Left lung (tissue), 10 donors: ENCODE measurements around the gene AHRR. TPM values are rescaled to one million over a fixed set of nuclear protein-coding genes. Genes with fewer than 3 reads are reported as not detected.

Experiments
- ATAC-seq: fragments of 200-7000 bp; cut with Tn5 transposase; one replicate; pipeline ENCODE4 v1.9.1; 2020; ENCODE audit warnings: moderate library complexity
- DNase-seq, 4 donors: peaks; one replicate each; pipeline ENCODE4 v3.0.0-alpha.2; 2013 to 2020
- H3K27ac ChIP-seq, 2 donors: fragments of 200-600 bp; sonication (generic) in 1 of 2; one replicate each; pipeline versions ENCODE4 v1.5.0 to v1.8.0; 2020 to 2021
- H3K27me3 ChIP-seq, 2 donors: fragments of 200-600 bp; sonication (generic) in 1 of 2; one replicate each; pipeline versions ENCODE4 v1.5.0 to v1.8.0; 2020 to 2021
- H3K36me3 ChIP-seq, 2 donors: fragments of 200-600 bp; sonication (generic) in 1 of 2; one replicate each; pipeline versions ENCODE4 v1.5.0 to v1.8.0; 2020 to 2021
- H3K4me1 ChIP-seq, 2 donors: fragments of 200-600 bp; one replicate each; pipeline ENCODE4 v1.8.0; 2021
- H3K4me3 ChIP-seq, 2 donors: fragments of 200-600 bp; sonication (generic) in 1 of 2; one replicate each; pipeline versions ENCODE4 v1.5.0 to v1.8.0; 2020 to 2021; ENCODE audit warnings: mild to moderate bottlenecking in 1 of 2
- H3K9me3 ChIP-seq, 2 donors: fragments of 200-600 bp; sonication (generic) in 1 of 2; one replicate each; pipeline versions ENCODE4 v1.5.0 to v1.8.0; 2020 to 2021
- intact Hi-C, 2 donors: fragments of 100-400 bp; cut with DNase I; formaldehyde crosslinking; loops; one replicate each; pipeline versions ENCODE4 v1.11.2 to v1.14.2; 2022
- polyA plus RNA-seq, 6 donors: library from polyadenylated mRNA; unstranded; fragments of 120-200 nt; gene quantifications; one replicate each; pipeline ENCODE4 v1.2.1, GENCODE V29; 2013; ENCODE audit not compliant: insufficient read length in 6 of 6
- total RNA-seq, 2 donors: library from RNA; stranded (reverse); fragmentation: NEBNext Ultra II Directional; extraction: Animal tissue kit (Norgen Biotek cat#: 25700); gene quantifications; one replicate each; pipeline ENCODE4 v1.2.1, GENCODE V29; 2021
- TF ChIP-seq, protein P1 (sequence below), 2 donors: fragments of 200-600 bp; sonication (generic) in 1 of 2; IDR thresholded peaks; one replicate each; pipeline versions ENCODE4 v1.5.0 to v1.8.0; 2021; ENCODE audit warnings: antibody characterized with exemption in 2 of 2
- donor health status: DM: no; HTN: yes; CAD: no.
- donor health status: DM: no; HTN: no; CAD: no.

AHRR gene
- total and polyA plus RNA-seq, 8 donors = 0.32 to 8.4 (median 4.7) TPM

DNA sequence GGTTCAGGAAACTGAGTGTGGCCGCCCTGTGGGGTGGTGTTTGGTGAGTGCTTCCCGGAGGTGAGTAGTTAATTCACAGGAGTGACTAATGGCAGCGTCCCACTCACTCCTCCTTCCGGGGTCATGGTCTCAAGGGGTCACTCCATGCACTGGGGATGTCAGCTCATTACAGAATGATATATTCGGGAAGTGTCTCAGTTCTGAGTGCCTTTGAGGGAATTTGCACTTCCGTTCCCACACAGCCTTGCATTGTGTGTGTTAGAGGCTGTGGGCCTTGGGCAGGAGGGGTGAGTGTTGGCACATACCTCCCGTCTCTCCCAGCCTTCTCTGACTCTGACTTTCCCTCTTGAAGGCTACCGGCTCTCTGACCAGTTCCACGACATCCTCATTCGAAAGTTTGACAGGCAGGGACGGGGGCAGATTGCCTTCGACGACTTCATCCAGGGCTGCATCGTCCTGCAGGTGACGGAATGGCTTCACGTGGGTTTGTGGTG, 10.5 kb upstream of the AHRR start:
- Histone ChIP-seq H3K36me3 (peaks cover 0 to 95% of the 10 kb centered on the region in 2 donors), H3K27ac (peak overlapping the region in 1 of 2 donors; percentile 18), H3K4me1 (no peaks in the 10 kb centered on the region), H3K9me3 (no peaks in the 10 kb centered on the region), H3K27me3 (no peaks in the 10 kb centered on the region), H3K4me3 (no peak overlapping the region)
- TF ChIP-seq, protein P1, sequence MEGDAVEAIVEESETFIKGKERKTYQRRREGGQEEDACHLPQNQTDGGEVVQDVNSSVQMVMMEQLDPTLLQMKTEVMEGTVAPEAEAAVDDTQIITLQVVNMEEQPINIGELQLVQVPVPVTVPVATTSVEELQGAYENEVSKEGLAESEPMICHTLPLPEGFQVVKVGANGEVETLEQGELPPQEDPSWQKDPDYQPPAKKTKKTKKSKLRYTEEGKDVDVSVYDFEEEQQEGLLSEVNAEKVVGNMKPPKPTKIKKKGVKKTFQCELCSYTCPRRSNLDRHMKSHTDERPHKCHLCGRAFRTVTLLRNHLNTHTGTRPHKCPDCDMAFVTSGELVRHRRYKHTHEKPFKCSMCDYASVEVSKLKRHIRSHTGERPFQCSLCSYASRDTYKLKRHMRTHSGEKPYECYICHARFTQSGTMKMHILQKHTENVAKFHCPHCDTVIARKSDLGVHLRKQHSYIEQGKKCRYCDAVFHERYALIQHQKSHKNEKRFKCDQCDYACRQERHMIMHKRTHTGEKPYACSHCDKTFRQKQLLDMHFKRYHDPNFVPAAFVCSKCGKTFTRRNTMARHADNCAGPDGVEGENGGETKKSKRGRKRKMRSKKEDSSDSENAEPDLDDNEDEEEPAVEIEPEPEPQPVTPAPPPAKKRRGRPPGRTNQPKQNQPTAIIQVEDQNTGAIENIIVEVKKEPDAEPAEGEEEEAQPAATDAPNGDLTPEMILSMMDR (IDR thresholded peaks at IDR 0.05) = no peak
- ATAC-seq (no peak), DNase-seq (no peak)
- intact Hi-C loops = no loop called here

- Histone ChIP-seq H3K27ac (no peak overlapping the region), H3K27me3 (no peaks in the 10 kb centered on the region), H3K4me1 (no peaks in the 10 kb centered on the region), H3K36me3 (peaks cover 0 to 94% of the 10 kb centered on the region in 2 donors), H3K9me3 (no peaks in the 10 kb centered on the region), H3K4me3 (no peak overlapping the region)
- ATAC-seq (no peak), DNase-seq (no peak)
- TF ChIP-seq, protein P1 (IDR thresholded peaks at IDR 0.05) = no peak
- intact Hi-C loops = no loop called here
Observed at GRCh38 chr5:311963-312362, 9.6 kb upstream of the AHRR start.

DNA sequence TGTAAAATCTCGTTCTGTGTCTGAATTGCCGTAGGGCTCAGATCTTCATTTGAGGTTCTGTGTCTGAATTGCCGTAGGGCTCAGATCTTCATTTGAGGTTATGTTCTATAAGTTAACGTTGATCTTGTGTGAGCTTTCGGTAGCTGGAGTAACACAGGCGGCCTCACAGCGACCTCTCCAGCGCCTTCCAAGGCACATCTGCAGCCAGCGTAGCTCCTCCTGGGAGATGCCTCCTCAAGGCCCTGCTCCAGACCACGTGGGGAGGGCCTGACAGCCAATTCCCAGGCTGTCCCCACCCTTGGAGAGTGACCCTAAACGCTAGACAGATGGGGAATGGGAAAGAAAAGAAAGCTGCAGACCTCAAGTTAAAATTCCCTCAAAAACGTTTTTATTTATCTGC, 8.7 kb upstream of the AHRR start:
- H3K36me3 ChIP-seq = peaks cover 0 to 89% of the 10 kb centered on the region in 2 donors

DNA sequence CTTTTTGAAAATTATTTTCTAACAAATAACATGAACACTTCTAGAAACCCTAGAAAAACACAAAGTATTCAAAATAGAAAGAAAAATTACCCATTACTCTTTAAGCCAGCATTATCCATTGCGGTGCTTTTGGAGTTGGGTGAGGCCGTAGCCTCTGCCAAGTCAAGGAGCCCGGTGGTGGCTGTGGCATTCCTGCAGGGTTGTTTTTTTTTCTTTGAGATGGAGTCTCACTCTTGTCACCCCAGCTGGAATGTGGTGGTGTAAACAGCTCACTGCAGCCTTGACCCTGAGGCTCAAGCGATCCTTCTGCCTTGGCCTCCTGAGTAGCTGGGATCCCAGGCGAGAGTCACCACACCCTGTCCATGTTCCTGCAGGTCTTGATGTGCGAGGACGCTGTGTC, 8.2 kb upstream of the AHRR start:
- Histone ChIP-seq H3K4me3 (no peak overlapping the region), H3K4me1 (no peaks in the 10 kb centered on the region), H3K9me3 (no peaks in the 10 kb centered on the region), H3K27ac (no peak overlapping the region), H3K36me3 (peaks cover 0 to 85% of the 10 kb centered on the region in 2 donors), H3K27me3 (peaks cover 0 to under 1% of the 10 kb centered on the region in 2 donors)
- no peak for DNase-seq
- intact Hi-C loops = no loop called here
- no peak for ATAC-seq
- TF ChIP-seq, protein P1 (IDR thresholded peaks at IDR 0.05) = no peak

More for the DNA sequence above, 8.7 kb upstream of the AHRR start:
- H3K4me3 ChIP-seq = no peak overlapping the region
- no peak overlapping the region for H3K27ac ChIP-seq
- intact Hi-C loops = no loop called here
- no peaks in the 10 kb centered on the region for H3K4me1 ChIP-seq
- no peak for ATAC-seq
- H3K27me3 ChIP-seq = no peaks in the 10 kb centered on the region
- TF ChIP-seq, protein P1 (IDR thresholded peaks at IDR 0.05) = no peak
- H3K9me3 ChIP-seq = no peaks in the 10 kb centered on the region
- no peak for DNase-seq

- TF ChIP-seq, protein P1 (IDR thresholded peaks at IDR 0.05) = no peak
- H3K4me3 ChIP-seq = no peak overlapping the region
- no peaks in the 10 kb centered on the region for H3K9me3 ChIP-seq
- ATAC-seq = no peak
- H3K36me3 ChIP-seq = peaks cover 0 to 78% of the 10 kb centered on the region in 2 donors
- no peak for DNase-seq
- no peaks in the 10 kb centered on the region for H3K4me1 ChIP-seq
- no peak overlapping the region for H3K27ac ChIP-seq
- H3K27me3 ChIP-seq = peaks cover under 1 to 7% of the 10 kb centered on the region in 2 donors
- intact Hi-C loops = no loop called here
Observed at GRCh38 chr5:313806-314376, 7.6 kb upstream of the AHRR start.
